Spleen (tissue), 11 donors: ENCODE measurements around the gene SUSD4. TPM values are rescaled to one million over a fixed set of nuclear protein-coding genes. Genes with fewer than 3 reads are reported as not detected.

Experiments used
- DNase-seq: peaks from one replicate; pipeline ENCODE4 v3.0.0-alpha.2; 2020
- H3K27ac ChIP-seq, 8 donors: fragments of 200-600 bp; sonication (generic) in 7 of 8; 1 replicate in 4 of 8; 2 replicates in 4 of 8; pipeline versions ENCODE4 v1.5.0 to v1.8.0; 2016 to 2021; ENCODE audit warnings: inconsistent platforms in 4 of 8, mild to moderate bottlenecking in 4 of 8, moderate library complexity in 1 of 8
- H3K27me3 ChIP-seq, 7 donors: fragments of 200-600 bp; sonication (generic) in 6 of 7; replicated peaks in 1 of 7; 1 replicate in 4 of 7; 2 replicates in 3 of 7; pipeline versions ENCODE4 v1.5.0 to v1.8.0; 2016 to 2021; ENCODE audit warnings: inconsistent platforms in 3 of 7, mild to moderate bottlenecking in 1 of 7
- H3K36me3 ChIP-seq, 6 donors: fragments of 200-600 bp; sonication (generic) in 5 of 6; 1 replicate in 4 of 6; 2 replicates in 2 of 6; pipeline versions ENCODE4 v1.5.0 to v1.8.0; 2016 to 2021; ENCODE audit warnings: inconsistent platforms in 2 of 6
- H3K4me1 ChIP-seq, 6 donors: fragments of 200-600 bp; sonication (generic) in 5 of 6; 1 replicate in 3 of 6; 2 replicates in 3 of 6; pipeline versions ENCODE4 v1.5.0 to v1.8.0; 2016 to 2021; ENCODE audit warnings: inconsistent platforms in 3 of 6
- H3K4me3 ChIP-seq, 8 donors: fragments of 200-600 bp; sonication (generic) in 7 of 8; 1 replicate in 4 of 8; 2 replicates in 4 of 8; pipeline versions ENCODE4 v1.5.0 to v1.8.0; 2016 to 2021; ENCODE audit warnings: inconsistent platforms in 4 of 8, mild to moderate bottlenecking in 4 of 8, moderate library complexity in 2 of 8
- H3K9me3 ChIP-seq, 8 donors: fragments of 200-600 bp; sonication (generic) in 7 of 8; 1 replicate in 4 of 8; 2 replicates in 4 of 8; pipeline versions ENCODE4 v1.5.0 to v1.8.0; 2016 to 2021; ENCODE audit warnings: inconsistent platforms in 4 of 8
- POLR2A ChIP-seq, 3 donors: fragments of 450-650 bp; IDR thresholded peaks; one replicate each; pipeline ENCODE4 v1.5.1; 2017; ENCODE audit warnings: antibody characterized with exemption in 3 of 3, mild to moderate bottlenecking in 1 of 3
- POLR2AphosphoS5 ChIP-seq, 3 donors: sonication (generic); formaldehyde crosslinking; IDR thresholded peaks; one replicate each; pipeline ENCODE4 v1.5.1; 2017; ENCODE audit warnings: antibody characterized with exemption in 3 of 3
- WGBS, 5 donors: extraction: QIAGEN DNeasy Blood & Tissue Kit in 3 of 5; methylation state at CpG; one replicate each; pipeline versions ENCODE4 v1.1.5 to v1.1.7; 2013 to 2018; 5-methylcytosine and 5-hydroxymethylcytosine counted together
- intact Hi-C: fragments of 100-400 bp; cut with DNase I; formaldehyde crosslinking; loops from one replicate; pipeline ENCODE4 v1.15.0; 2023; ENCODE audit warnings: low total_unique reads
- polyA plus RNA-seq, 3 donors: library from polyadenylated mRNA; stranded (reverse); fragments of 200-250 nt; gene quantifications; one replicate each; pipeline ENCODE4 v1.2.1, GENCODE V29; 2013
- total RNA-seq, 7 donors: library from RNA; depleted of rRNA in 3 of 7; stranded (reverse); fragments of >200 nt in 3 of 7; fragmentation: NEBNext Ultra II Directional in 4 of 7; extraction: Animal tissue kit (Norgen Biotek cat#: 25700) in 4 of 7; gene quantifications; one replicate each; pipeline versions ENCODE4 v1.1.0 to v1.2.1, GENCODE V29; 2016 to 2021
- TF ChIP-seq, protein P1 (sequence below), 11 experiments: fragments of 200-600 bp in 7 of 11; fragments of 450-650 bp in 4 of 11; sonication (generic) in 4 of 11; IDR thresholded peaks in 8 of 11; conservative IDR thresholded peaks in 3 of 11; 1 replicate in 7 of 11; 2 replicates in 4 of 11; pipeline versions ENCODE4 v1.4.0 to v1.8.0; 2016 to 2021; ENCODE audit warnings: antibody characterized with exemption in 11 of 11, inconsistent platforms in 4 of 11, mild to moderate bottlenecking in 1 of 11
- donor health status: healthy with polysubstance abuse.
- donor health status: DM: no; HTN: no; CAD: no; lungs with moderate emphysema.
- donor health status: DM: no; HTN: no; CAD: no.
- donor health status: Bipolar disorder and iron deficiency.
- donor health status: healthy.
- donor health status: DM: no; HTN: no; CAD: no.
- donor health status: DM: yes; HTN: yes; CAD: no.

Gene SUSD4
- total and polyA plus RNA-seq, 10 donors, result 0.35 to 2.1 (median 0.69) TPM

- TF ChIP-seq, protein P1, sequence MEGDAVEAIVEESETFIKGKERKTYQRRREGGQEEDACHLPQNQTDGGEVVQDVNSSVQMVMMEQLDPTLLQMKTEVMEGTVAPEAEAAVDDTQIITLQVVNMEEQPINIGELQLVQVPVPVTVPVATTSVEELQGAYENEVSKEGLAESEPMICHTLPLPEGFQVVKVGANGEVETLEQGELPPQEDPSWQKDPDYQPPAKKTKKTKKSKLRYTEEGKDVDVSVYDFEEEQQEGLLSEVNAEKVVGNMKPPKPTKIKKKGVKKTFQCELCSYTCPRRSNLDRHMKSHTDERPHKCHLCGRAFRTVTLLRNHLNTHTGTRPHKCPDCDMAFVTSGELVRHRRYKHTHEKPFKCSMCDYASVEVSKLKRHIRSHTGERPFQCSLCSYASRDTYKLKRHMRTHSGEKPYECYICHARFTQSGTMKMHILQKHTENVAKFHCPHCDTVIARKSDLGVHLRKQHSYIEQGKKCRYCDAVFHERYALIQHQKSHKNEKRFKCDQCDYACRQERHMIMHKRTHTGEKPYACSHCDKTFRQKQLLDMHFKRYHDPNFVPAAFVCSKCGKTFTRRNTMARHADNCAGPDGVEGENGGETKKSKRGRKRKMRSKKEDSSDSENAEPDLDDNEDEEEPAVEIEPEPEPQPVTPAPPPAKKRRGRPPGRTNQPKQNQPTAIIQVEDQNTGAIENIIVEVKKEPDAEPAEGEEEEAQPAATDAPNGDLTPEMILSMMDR (IDR thresholded peaks at IDR 0.05 in 8 of 11, conservative IDR thresholded peaks at IDR 0.05 in 3 of 11), result no peak
- no peak for TF ChIP-seq POLR2A (IDR thresholded peaks at IDR 0.05)
- no peak for TF ChIP-seq POLR2AphosphoS5 (IDR thresholded peaks at IDR 0.05)
- WGBS, 5 donors, result 41 to 66% (median 54%) methylated on average over 5 of the region's 5 CpGs
- intact Hi-C loops, result no loop called here
- no peak for DNase-seq
- Histone ChIP-seq H3K9me3 (peaks cover 0 to 13% (median 7%) of the 10 kb centered on the region in 8 donors), H3K27ac (no peak overlapping the region), H3K36me3 (no peaks in the 10 kb centered on the region), H3K4me1 (no peaks in the 10 kb centered on the region), H3K27me3 (no peaks in the 10 kb centered on the region), H3K4me3 (no peak overlapping the region)
Observed at GRCh38 chr1:223298701-223299100, 65.3 kb downstream of the SUSD4 start.

DNA sequence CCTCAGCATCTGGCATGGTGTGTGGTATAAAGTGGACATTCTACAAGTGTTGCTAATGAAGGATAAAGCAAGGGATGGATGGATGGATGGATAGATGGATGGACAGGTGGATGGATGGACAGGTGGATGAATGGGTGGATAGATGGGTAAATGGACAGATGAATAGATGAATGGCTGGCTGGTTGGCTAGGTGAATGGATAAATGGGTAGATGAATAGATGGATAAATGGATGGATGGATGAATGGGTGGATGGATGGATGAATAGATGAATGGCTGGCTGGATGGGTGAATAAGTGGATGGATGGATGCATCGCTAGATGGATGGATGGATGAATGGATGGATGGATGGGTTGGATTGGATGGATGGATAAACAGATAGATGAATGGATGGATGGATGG lies 66.2 kb downstream of the SUSD4 start:
- intact Hi-C loops, result no loop called here
- Histone ChIP-seq H3K27me3 (peaks cover 0 to 7% (median 0%) of the 10 kb centered on the region in 7 donors), H3K4me1 (no peaks in the 10 kb centered on the region), H3K4me3 (no peak overlapping the region), H3K36me3 (no peaks in the 10 kb centered on the region), H3K27ac (no peak overlapping the region), H3K9me3 (peaks cover 0 to 4% (median 0%) of the 10 kb centered on the region in 8 donors)
- no peak for DNase-seq
- TF ChIP-seq POLR2AphosphoS5 (IDR thresholded peaks at IDR 0.05), result no peak
- TF ChIP-seq POLR2A (IDR thresholded peaks at IDR 0.05), result no peak
- TF ChIP-seq, protein P1 (IDR thresholded peaks at IDR 0.05 in 8 of 11, conservative IDR thresholded peaks at IDR 0.05 in 3 of 11), result no peak
- WGBS, 5 donors, result 83 to 95% (median 90%) methylated on average over 1 of the region's 1 CpG

DNA sequence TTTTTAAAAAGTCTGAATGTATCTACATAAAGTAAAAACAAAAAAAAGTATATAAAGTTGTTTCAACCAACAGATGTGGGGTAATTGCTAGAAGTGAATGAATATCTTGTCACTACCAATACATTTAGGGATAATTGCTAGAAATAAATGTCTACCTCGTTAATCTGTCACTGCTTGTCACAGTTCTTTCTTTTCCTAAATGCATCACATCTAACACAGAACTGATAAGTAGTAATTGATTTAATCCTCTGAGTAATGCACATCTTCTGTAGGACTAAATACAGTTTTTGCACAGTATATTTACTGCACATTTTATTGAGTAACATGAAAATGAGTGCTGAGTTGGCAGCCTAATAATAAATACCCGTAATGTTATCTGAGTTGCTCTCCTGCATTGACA lies 72.2 kb downstream of the SUSD4 start:
- WGBS, 5 donors, result 70 to 86% (median 81%) methylated on average over 2 of the region's 2 CpGs
- TF ChIP-seq, protein P1 (IDR thresholded peaks at IDR 0.05 in 8 of 11, conservative IDR thresholded peaks at IDR 0.05 in 3 of 11), result no peak
- TF ChIP-seq POLR2A (IDR thresholded peaks at IDR 0.05), result no peak
- no peak for TF ChIP-seq POLR2AphosphoS5 (IDR thresholded peaks at IDR 0.05)

DNA sequence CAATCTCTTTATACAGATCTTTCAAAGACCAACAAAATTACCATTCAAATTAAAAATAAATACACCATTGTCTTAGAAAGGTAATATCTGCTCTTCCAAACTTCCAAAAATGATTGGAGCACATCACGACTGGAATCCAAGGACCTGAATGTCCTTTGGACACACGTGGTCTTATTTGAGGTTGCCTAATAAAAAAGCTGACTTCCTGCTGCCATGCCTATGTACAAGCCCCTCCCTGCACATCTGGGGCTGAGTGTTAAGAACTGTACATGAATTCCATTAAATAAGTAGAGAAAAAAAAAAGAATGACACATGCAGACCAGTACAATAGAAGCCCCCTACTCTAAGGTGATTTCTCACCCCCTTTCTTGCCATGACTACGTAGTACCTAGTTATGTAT lies 73.6 kb downstream of the SUSD4 start:
- Histone ChIP-seq H3K36me3 (no peaks in the 10 kb centered on the region), H3K4me3 (no peak overlapping the region), H3K4me1 (no peaks in the 10 kb centered on the region), H3K9me3 (peaks cover 0 to 3% (median 0%) of the 10 kb centered on the region in 8 donors), H3K27me3 (peaks cover 0 to 9% (median 0%) of the 10 kb centered on the region in 7 donors), H3K27ac (no peak overlapping the region)
- no peak for DNase-seq
- intact Hi-C loops, result no loop called here
- WGBS, 5 donors, result 42 to 57% (median 49%) methylated on average over 3 of the region's 3 CpGs
- TF ChIP-seq POLR2A (IDR thresholded peaks at IDR 0.05), result no peak
- no peak for TF ChIP-seq POLR2AphosphoS5 (IDR thresholded peaks at IDR 0.05)
- TF ChIP-seq, protein P1 (IDR thresholded peaks at IDR 0.05 in 8 of 11, conservative IDR thresholded peaks at IDR 0.05 in 3 of 11), result no peak

More for the DNA sequence above, 72.2 kb downstream of the SUSD4 start:
- DNase-seq, result no peak
- no peak overlapping the region for H3K4me3 ChIP-seq
- H3K27ac ChIP-seq, result no peak overlapping the region
- intact Hi-C loops, result no loop called here
- H3K36me3 ChIP-seq, result no peaks in the 10 kb centered on the region
- H3K4me1 ChIP-seq, result no peaks in the 10 kb centered on the region
- no peaks in the 10 kb centered on the region for H3K9me3 ChIP-seq
- peaks cover 0 to 9% (median 0%) of the 10 kb centered on the region in 7 donors for H3K27me3 ChIP-seq
